Ovary (tissue), 3 donors: Measurements from ENCODE around the gene TSC22D4.

ENCODE experiments used
- EP300 ChIP-seq: sonication (generic); formaldehyde crosslinking; IDR thresholded peaks from one replicate; pipeline ENCODE4 v1.6.1; 2017; ENCODE audit warnings: antibody characterized with exemption
- POLR2A ChIP-seq: fragments of 450-650 bp; IDR thresholded peaks from one replicate; pipeline ENCODE4 v1.6.1; 2017; ENCODE audit warnings: antibody characterized with exemption, mild to moderate bottlenecking, moderate library complexity
- TF ChIP-seq, protein P1 (sequence below), 3 donors: fragments of 450-650 bp in 2 of 3; fragments of 200-600 bp in 1 of 3; IDR thresholded peaks; one replicate each; pipeline versions ENCODE4 v1.5.1 to v1.8.0; 2016 to 2022; ENCODE audit warnings: antibody characterized with exemption in 3 of 3, mild to moderate bottlenecking in 1 of 3
- donor health status: DM: no; HTN: no; CAD: no.

DNA sequence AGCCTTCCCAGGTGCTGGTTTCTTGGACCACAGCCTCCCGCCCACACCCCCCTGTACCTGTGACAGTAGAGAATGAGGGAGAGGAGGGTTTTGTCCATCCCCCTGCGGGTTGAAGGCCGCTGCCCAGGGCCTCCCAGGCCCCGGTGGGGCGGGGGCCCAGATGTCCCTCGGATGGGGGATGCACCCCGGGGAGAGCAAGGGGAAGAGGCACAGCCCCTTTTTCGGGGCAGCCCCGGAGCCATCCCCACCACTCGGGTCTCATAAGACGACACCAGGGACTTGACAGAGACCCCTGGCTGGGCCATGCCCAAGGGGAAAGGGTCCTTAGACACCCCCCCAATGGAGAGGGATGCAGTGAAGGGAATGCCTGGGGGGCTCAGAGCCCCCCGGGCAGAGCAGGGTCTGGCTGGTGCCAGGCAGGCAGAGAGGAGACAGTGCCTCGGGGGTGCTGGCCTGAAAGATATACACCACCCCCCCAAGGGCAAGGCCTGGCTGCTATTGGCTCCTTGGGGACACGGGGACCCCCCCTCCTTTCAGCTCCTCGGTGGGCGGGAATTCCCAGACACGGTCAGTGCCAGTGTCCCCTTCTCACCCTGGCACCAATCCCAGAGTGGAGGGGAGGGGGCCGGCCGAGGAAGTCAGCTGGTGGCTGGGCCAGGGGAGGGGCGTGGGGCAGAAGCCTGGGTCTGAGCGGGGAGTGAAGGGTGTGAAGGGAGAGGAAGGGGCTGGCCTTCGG, 11.2 kb downstream of the TSC22D4 start:
- TF ChIP-seq, protein P1, sequence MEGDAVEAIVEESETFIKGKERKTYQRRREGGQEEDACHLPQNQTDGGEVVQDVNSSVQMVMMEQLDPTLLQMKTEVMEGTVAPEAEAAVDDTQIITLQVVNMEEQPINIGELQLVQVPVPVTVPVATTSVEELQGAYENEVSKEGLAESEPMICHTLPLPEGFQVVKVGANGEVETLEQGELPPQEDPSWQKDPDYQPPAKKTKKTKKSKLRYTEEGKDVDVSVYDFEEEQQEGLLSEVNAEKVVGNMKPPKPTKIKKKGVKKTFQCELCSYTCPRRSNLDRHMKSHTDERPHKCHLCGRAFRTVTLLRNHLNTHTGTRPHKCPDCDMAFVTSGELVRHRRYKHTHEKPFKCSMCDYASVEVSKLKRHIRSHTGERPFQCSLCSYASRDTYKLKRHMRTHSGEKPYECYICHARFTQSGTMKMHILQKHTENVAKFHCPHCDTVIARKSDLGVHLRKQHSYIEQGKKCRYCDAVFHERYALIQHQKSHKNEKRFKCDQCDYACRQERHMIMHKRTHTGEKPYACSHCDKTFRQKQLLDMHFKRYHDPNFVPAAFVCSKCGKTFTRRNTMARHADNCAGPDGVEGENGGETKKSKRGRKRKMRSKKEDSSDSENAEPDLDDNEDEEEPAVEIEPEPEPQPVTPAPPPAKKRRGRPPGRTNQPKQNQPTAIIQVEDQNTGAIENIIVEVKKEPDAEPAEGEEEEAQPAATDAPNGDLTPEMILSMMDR (IDR thresholded peaks at IDR 0.05) = no peak
- TF ChIP-seq EP300 = no peak
- no peak for TF ChIP-seq POLR2A
